GM21825 (cell line): ENCODE data around the gene MTHFD1L.
"Not testable (repeated sequence)": the region's sequence is repeated elsewhere in the genome, so short reads cannot be mapped to it uniquely, and the experiment has no call there.

Experiments
- ATAC-seq: cut with Tn5 transposase; IDR thresholded peaks from one replicate; pipeline ENCODE4 v1.9.1; 2021; ENCODE audit warnings: mild to moderate bottlenecking, moderate library complexity; ENCODE audit not compliant: unreplicated experiment

MTHFD1L gene

DNA sequence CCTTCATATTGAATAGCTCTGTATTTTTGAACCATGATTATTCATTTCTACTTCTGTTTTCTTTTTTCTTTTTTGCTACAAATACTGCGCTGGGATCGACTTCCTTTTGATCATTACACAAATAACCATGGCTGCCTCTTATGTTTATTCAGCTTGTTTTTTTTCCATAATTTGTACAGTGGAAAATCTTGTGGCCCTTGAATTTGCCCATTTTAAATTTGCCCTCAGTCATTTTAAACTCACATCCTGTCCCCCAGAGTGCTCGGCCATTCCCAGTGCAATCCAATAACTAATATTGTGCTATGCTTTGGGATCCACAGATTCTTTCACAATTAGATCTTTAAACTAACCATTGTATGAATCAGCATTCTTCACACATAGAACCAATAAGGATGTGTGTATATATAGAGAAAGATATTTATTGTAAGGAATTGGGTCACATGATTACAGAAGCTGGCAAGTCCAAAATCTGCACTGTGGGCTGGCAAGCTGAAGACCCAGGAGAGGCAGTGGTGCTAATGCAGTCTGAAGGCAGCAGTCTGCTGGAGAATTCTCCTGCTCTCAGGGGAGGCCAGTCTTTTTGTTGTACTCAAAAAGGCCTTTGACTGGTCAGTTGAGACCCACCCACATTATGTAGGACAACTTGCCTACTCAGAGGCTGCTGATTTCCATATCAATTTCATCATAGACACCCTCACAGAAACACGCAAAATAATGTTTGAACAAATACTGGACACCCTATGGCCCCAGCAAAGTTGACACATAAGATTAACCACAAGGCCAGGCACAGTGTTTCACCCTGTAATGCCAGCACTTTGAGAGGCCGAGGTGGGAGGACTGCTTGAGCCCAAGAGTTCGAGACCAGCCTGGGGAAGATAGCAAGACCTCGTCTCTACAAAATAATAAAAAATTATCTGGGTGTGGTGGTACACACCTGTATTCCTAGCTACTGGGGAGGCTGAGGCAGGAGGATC is 147.1 kb downstream of the MTHFD1L start:
- no peak for ATAC-seq

DNA sequence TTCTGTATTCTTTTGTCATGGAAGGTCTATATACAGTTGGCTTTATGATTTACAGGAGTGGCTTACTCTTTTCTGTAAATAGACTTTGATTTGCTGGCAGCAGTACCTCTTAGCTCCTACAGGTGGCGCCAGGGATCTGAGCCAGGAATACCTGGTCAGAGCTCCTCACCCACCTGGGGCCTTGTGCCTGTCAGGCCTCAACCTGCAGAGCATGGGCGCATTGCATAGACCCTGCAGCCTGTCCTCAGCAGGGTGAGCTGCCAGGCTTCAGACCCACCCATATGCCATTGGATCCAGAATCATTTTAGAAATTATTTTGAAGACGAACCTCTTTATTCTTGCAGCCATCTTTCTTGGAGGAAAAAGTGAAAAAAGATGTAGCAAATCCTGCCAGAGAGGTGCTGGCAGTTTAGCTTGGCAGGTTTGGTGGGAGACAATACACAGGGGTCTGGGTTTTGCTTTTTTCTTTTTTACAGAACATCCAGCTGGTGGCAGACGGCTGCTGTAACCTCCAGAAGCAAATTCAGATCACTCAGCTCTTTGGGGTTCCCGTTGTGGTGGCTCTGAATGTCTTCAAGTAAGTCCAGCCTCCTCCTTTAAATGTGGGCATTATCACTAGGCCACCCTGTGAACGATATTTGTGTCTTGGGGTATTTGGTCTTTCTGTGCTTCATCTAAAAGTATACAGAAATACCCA is 149.1 kb downstream of the MTHFD1L start:
- ATAC-seq = peak; percentile 72

DNA sequence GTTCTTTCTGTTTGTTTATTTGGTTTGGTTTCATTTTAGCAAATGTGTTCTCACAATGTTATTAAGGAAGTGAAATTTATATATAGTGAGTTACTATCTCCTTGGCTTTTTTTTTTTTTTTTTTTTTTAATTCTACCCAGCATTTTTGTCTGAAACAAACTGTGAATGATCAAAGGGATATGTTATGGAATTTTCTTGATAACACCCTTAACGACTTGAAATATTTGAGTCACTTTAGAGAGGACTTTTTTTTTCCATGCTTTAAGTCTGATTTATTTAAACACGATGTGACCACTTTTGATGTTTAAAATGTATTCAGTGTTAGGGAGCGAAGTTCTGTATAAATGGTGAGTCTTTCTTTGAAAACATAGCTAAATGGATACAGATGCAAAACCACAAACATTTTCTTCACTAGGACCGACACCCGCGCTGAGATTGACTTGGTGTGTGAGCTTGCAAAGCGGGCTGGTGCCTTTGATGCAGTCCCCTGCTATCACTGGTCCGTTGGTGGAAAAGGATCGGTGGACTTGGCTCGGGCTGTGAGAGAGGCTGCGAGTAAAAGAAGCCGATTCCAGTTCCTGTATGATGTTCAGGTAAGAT is 149.7 kb downstream of the MTHFD1L start:
- no peak for ATAC-seq

DNA sequence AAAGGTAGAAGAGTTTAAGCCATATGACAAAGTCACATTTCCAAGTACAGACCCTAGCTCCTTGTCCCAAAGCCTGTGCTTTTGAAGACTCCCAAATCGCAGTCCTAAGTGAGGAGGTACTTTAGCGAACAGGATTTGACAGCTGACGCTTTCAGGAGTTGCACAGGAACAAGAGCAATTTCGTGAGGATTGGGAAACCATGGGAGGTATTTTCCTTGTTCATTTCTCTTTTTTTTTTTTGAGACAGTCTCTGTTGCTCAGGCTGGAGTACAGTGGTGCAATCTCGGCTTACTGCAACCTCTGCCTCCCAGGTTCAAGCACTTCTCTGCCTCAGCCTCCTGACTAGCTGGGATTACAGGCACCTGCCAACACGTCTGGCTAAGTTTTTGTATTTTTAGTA is 150.6 kb downstream of the MTHFD1L start:
- ATAC-seq = no peak

DNA sequence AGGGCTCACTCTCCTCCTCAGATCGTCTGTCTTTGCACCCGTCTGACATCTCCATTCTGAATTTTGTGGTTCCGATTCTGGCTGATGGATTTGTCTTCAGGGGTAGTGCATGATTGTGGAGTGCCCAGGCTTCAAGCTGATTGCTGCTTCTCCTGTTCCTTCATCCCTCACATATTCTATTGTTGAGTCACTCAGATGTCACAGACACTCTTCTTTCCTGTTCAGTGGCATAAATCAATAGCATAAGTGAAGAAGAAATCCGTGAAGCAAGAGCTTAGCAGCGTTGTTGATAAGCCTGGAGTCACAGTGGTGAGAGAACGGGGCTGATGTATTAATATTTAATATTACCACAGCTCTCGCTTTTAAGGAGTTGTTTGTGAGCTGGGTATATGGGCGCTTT is 152.5 kb downstream of the MTHFD1L start:
- no peak for ATAC-seq

DNA sequence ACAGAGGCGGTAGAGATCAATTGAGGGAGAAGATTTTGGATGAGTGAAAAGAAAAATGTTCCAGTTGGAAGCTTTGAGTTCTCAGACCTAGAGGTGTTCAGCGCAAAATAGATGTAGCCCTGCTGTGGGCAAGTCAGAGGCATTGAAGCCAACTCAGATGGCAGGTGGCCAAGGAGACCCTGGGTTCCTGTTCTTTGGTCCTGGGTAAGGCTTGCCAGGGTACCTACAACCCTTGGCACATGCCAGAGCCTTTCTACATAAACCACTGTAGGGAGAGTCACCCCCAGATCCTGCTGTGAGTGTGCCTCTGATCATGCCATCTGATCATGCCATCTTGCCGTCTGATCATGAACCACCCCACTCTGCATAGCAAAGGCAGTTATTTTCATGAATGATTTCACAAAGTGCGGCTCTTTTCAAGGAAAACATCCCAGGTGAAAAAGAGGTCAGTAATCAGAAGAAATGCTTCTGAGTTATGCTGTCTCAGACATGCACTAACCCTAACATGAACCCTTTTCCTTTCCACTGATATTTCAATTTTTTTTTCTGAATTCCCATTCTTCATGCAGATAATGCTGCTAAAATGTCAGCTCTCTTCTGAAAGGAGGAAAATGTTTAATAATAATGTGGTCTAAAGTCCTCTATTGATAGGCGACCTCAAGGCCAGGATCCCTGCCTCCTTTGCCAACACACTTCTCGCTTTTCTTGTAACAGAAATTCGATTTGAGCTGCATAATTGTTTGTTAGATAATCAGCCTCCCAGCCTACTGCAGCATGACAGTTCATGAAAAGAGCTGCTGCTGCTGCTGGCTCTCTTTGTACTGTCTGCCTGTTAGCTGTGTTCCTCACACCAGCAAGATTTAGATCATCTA is 153.6 kb downstream of the MTHFD1L start:
- ATAC-seq = no peak

DNA sequence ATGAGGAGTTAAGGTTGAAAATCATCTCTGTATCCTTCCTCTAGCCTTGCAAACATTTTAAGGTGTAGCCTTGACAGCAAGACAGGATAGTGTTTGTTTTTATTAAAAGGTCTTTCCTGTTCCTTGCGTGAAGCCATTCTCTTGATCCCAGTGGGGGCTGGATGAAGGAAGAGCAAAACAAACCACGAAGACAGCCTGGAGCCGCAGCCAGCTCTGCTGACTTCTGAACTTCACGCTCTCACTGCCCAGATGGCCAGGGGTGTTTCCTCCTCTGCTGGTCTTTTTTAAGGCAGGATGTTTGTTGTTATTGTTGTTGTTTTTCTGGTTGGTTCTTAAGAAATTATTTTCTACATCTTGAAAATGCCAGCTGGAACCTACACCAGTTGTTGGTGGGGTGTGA is 156.4 kb downstream of the MTHFD1L start:
- no peak for ATAC-seq

DNA sequence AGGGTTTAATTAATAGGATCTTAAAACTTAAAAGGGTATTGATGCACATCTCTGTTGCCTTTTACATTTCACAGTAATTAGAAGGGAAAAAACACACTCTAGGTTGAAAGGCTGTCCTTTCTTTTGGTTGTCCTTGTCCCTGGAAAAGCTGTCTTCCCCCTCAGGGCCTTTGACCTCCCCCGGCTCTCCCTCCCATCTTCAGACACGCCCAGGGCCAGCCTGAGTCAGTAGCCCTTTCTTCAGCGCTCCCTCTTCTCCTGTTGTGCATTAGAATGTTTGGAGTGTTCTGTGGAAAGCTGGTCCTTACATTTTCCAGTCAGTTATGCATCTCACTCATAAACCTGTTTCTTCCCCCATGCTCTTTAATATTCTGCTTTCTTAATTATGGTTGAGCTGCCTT is 157.0 kb downstream of the MTHFD1L start:
- ATAC-seq = no peak

DNA sequence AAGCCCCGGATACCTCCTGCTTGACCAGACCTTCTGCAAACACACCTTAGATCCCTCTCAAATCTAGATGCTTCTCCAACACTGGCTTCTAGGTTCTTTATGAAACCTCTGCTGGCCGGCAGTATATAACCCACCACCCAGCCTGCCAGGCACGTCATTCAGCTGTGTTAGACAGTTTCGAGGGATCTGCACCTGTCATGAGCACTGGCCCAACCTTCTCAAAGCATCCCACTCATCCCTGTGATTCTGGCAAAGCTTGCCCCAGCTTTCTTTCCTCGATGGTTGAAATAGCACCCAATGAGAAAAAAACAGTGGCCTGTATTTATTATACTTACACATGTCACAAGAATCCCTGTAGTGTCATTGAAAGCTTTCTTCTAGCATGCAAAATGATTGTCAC is 157.8 kb downstream of the MTHFD1L start:
- no peak for ATAC-seq

DNA sequence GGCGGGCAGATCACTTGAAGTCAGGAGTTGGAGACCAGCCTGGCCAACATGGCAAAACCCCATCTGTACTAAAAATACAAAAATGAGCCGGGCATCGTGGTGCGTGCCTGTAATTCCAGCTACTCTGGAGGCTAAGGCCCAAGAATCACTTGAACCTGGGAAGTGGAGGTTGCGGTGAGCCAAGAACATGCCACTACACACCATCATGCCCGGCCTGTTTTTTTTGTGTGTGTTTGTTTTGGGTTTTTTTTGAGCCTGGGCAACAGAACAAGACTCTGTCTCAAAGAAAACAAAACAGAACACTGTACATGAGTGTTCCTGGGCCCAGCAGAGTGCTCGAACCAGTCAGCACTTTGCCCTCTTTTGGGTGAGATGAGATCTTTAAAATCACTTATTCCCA is 159.1 kb downstream of the MTHFD1L start:
- no peak for ATAC-seq

DNA sequence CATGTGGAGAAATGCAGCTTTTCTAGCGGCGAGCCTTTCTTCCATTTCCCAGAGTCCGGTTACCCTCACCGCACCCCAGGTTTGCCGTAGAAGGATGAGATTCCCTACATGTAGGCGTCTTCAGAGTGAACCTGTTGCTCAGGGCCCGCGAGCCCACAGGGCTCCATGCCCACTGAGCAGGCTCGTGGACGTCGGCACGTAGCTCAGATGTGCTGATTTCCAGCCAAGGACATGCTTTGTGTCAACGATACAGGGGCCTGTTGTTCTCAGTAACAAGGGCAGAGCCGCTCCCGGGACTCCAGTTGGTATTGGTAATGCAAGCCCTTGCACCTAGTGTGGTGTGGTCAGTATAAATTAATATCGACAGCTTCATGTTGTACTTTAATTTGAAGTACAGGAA is 159.6 kb downstream of the MTHFD1L start:
- no peak for ATAC-seq

DNA sequence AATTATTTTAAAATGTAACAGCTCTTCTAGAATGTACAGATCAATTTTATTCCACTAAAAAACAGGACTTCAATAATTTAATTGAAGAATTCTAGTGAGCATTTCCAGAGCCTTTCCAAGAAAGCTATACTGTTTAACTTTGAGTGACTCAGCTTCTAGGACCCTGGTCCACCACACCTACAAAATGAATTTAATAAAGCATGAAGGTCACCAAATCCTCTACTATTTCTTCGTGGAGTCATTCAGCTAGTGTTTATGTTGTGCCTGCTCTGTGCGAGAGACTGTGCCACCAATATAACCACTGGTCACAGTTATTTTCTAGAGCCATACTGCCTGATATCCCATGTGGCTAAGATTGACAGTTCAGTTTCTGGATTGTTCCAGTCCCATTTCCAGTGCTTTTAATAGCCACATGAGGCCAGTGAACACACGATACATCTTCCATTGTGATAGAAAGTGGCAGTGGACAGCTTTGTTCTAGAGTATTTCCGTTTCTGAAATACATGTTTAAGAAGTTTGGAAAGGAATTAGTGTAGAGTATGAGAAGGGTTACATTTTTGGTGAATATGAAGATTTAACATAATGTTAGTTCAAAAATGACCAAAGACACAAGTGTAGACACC is 160.7 kb downstream of the MTHFD1L start:
- no peak for ATAC-seq

DNA sequence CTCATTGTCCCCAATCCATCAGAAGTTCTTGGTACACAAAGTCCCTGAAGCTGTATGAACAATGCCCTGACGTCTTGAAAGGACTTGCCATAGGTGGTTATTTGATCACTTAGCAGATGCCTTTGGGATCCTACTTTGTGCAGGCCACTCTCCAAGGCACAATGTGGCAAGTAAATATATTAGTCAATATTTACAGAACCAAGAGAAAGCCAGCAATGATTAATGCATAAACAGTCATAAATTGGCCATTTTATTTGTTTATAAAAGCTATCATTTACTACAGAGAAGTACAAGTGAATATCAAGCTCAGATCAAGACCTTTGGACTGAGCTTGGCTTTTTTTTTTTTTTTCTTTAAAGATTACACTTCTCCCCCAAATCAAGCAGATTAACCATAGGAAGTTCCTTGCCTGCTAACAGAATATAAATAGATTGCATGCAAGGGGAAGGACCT is 161.8 kb downstream of the MTHFD1L start:
- ATAC-seq = no peak

DNA sequence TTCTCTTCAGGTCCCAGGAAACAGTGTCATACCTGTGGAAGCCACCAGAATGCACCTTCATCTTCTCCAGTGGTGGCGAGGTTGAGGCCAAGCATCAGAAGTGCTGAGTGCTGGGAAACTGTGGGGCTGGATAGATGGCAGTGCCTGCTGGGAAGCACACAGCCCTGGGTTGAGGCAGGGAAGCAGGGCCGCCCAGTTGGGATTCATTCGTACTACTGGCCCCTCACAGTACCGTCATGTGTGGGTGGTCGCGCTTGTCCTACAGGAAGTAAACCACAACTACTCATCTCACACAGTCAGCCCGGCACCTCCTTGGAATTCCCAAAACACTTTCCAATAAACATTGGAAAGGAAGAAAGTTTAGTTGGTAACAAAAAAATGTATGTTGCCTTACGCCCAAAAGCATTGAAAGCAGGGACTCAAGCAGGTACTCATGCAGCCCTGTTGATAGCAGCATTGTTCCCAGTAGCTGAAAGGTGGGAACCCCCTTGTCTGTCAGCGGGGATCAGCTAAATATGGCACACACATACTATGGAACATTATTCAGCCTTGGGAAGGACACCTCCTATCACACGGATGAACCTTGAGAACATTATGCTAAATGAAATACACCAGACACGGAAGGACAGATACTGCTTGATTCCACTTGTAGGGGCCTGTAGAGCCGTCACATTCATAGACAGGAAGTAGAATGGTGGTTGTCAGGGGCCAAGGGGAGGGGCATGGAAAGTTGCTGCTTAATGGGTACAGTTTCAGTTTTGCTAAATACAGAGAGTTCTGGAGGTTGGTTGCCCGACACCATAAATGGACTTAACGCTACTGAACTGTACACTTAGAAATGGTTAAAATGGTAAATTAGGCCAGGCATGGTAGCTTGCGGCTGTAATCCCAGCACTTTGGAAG is 162.7 kb downstream of the MTHFD1L start:
- no peak for ATAC-seq

DNA sequence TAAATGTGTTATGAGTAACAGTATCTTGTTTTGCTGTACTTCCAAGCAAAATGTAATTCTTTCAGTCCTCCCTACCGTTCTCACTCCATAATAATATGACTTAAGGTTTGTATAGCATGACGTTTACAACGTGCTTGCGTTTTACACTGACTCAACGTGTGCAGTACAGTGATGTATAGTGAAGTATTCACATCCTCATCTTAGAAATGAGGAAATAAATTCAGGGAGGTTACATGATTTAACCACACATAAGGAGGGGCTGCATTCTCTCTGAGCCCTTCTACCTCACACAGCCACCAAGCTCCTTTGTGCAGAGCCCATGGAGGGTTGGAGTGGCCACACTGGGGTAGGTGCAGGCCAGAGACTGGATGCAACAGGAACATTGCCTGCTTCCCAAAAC is 164.5 kb downstream of the MTHFD1L start:
- ATAC-seq = no peak

DNA sequence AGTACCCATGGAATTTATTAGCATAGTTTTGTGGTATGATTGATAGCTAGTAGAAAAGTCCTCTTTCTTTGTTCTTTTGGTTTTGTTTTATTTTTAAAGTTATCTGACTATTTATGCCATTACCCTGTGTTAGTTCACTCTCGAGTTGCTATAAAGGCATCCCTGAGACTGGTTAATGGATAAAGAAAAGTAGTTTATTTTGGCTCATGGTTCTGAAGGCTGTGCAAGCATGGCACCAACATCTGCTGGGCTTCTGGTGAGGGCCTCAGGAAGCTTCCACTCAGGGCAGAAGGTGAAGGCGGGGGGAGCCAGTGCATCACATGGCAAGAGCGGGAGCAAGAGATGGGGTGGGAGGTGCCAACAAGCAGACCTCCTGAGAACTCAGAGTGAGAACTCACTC is 166.5 kb downstream of the MTHFD1L start:
- no peak for ATAC-seq

DNA sequence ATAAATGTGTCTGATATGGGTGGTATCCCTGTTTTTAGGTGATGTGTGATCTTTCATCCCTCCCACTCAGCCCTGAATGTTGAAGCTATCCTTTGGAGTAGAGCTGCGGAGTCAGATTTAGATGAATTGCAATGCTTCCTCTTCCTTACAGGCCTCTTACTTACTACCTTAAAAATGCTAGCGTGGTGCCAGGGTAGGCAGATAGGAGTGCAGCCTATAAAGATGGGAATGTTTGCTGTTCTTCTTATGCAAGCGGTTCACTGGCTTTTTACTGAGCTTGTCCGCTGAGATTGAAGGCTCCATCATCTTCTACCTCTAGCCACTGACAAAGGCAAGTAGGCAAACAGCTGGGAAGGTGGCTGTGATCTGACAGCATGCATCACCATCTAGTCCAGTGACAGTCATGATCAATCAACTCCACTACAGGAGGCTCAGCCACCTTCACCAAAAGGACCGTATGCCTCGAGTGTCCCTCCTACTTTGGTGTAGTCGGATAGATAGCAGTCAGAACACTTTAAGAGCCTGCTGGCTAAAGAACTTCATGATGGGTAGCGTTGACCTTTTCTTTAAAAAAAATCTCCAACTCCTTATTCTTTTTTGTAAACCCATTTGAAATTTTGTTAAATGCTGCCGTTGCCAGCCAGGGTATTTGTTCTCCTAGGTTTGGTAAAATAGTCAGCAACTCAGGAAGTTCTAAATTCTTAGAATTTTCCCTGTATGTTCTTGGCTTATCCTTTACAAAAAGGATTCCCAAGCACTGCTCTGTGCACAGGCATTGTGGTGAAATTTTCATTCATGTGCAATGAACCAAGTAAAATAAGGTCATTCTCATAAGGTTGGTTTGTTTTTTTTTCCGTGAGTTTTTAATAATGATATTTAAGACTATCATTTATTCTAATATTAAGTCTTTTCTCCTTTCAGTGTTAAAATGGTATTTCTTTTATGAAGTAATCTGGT is 169.6 kb downstream of the MTHFD1L start:
- no peak for ATAC-seq

DNA sequence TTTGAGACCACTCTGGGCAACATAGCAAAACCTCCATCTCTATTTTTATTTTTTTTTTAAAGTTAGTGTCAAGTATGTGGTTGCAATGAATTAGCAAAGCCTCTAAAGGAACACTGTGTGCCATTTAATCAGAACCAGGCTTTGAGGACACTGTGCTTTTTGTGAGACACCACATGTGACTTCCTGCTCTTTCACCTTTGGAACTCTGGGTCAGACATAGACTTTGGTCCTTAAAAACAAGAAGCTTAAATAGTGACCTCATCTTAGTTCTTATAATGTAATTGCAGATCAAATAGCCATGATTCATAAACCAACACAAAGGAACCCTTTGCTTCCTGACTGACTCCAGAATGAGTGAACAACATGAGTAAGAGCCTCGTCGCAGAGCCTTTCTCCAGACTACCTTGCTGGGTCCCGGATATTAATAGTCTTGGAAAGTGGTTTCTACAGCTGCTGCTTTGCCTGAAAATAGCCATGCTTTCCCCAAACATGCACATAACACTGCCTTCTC is 170.8 kb downstream of the MTHFD1L start:
- ATAC-seq = not testable (repeated sequence)
